ENCODE measurements around the gene RNF111. TPM values are rescaled to one million over a fixed set of nuclear protein-coding genes. Genes with fewer than 3 reads are reported as not detected.

Gene RNF111
- total and polyA plus RNA-seq, 2 donors (not counting 1 experiment from before 2014, with no cell fraction given): 19.3 to 20.9 TPM

GRCh38 chr15:59020322-59020721 is 32.9 kb downstream of the RNF111 start:
- TF ChIP-seq EZH2 (IDR thresholded peaks at IDR 0.05; ENCODE audit: low read length, missing control alignments): no peak
- TF ChIP-seq CTCF (conservative IDR thresholded peaks at IDR 0.05 in 1 of 2, IDR thresholded peaks at IDR 0.05 in 1 of 2; ENCODE audit: low read depth in 1 of 2, low read length in 2 of 2): no peak

GRCh38 chr15:59022188-59022587 is 34.7 kb downstream of the RNF111 start:
- no peak overlapping the region for H2AFZ ChIP-seq (ENCODE audit: low read length)
- H3K4me2 ChIP-seq (ENCODE audit: extremely low read depth, insufficient read depth, low read length): no peak overlapping the region
- no peak overlapping the region for H3K4me3 ChIP-seq (replicated peaks in 1 of 4; ENCODE audit: control extremely low read depth in 1 of 4, insufficient read depth in 1 of 4, low read depth in 3 of 4, low read length in 4 of 4)
- H3K27me3 ChIP-seq (ENCODE audit: control insufficient read depth, insufficient read depth, low read length): no peaks in the 10 kb centered on the region
- TF ChIP-seq EZH2 (IDR thresholded peaks at IDR 0.05; ENCODE audit: low read length, missing control alignments) (no peak), CTCF (conservative IDR thresholded peaks at IDR 0.05 in 1 of 2, IDR thresholded peaks at IDR 0.05 in 1 of 2; ENCODE audit: low read depth in 1 of 2, low read length in 2 of 2) (no peak)
- H3K27ac ChIP-seq (ENCODE audit: insufficient read depth, low read length): no peak overlapping the region
- H3K79me2 ChIP-seq (ENCODE audit: control insufficient read depth, insufficient read depth, low read length): peaks cover 5% of the 10 kb centered on the region
- H3K9me3 ChIP-seq (ENCODE audit: control insufficient read depth, insufficient read depth, low read depth, low read length): no peaks in the 10 kb centered on the region
- no peaks in the 10 kb centered on the region for H3K36me3 ChIP-seq (ENCODE audit: control insufficient read depth, insufficient read depth, low read length)
- DNase-seq (ENCODE audit: low read depth in 2 of 2): no peak
- no peaks in the 10 kb centered on the region for H4K20me1 ChIP-seq (ENCODE audit: control insufficient read depth, extremely low read depth, insufficient read depth, low read length)
- H3K9ac ChIP-seq (ENCODE audit: insufficient read depth, low read length): no peak overlapping the region
- H3K4me1 ChIP-seq (ENCODE audit: control insufficient read depth, extremely low read depth, insufficient read depth, low read length): no peaks in the 10 kb centered on the region

More at GRCh38 chr15:59020322-59020721, 32.9 kb downstream of the RNF111 start:
- Histone ChIP-seq H3K79me2 (ENCODE audit: control insufficient read depth, insufficient read depth, low read length) (peaks cover 14% of the 10 kb centered on the region), H3K4me2 (ENCODE audit: extremely low read depth, insufficient read depth, low read length) (no peak overlapping the region), H3K36me3 (ENCODE audit: control insufficient read depth, insufficient read depth, low read length) (no peaks in the 10 kb centered on the region), H3K9ac (ENCODE audit: insufficient read depth, low read length) (no peak overlapping the region), H3K27me3 (ENCODE audit: control insufficient read depth, insufficient read depth, low read length) (no peaks in the 10 kb centered on the region), H2AFZ (ENCODE audit: low read length) (no peak overlapping the region), H3K9me3 (ENCODE audit: control insufficient read depth, insufficient read depth, low read depth, low read length) (no peaks in the 10 kb centered on the region), H3K27ac (ENCODE audit: insufficient read depth, low read length) (no peak overlapping the region), H4K20me1 (ENCODE audit: control insufficient read depth, extremely low read depth, insufficient read depth, low read length) (no peaks in the 10 kb centered on the region), H3K4me1 (ENCODE audit: control insufficient read depth, extremely low read depth, insufficient read depth, low read length) (no peaks in the 10 kb centered on the region), H3K4me3 (replicated peaks in 1 of 4; ENCODE audit: control extremely low read depth in 1 of 4, insufficient read depth in 1 of 4, low read depth in 3 of 4, low read length in 4 of 4) (no peak overlapping the region)
- no peak for DNase-seq (ENCODE audit: low read depth in 2 of 2)

GRCh38 chr15:59026207-59026606 is 38.7 kb downstream of the RNF111 start:
- no peak overlapping the region for H2AFZ ChIP-seq (ENCODE audit: low read length)
- peaks cover 2% of the 10 kb centered on the region for H3K79me2 ChIP-seq (ENCODE audit: control insufficient read depth, insufficient read depth, low read length)
- no peak for DNase-seq (ENCODE audit: low read depth in 2 of 2)
- no peaks in the 10 kb centered on the region for H3K36me3 ChIP-seq (ENCODE audit: control insufficient read depth, insufficient read depth, low read length)
- H3K9me3 ChIP-seq (ENCODE audit: control insufficient read depth, insufficient read depth, low read depth, low read length): no peaks in the 10 kb centered on the region
- H4K20me1 ChIP-seq (ENCODE audit: control insufficient read depth, extremely low read depth, insufficient read depth, low read length): no peaks in the 10 kb centered on the region
- no peak overlapping the region for H3K4me2 ChIP-seq (ENCODE audit: extremely low read depth, insufficient read depth, low read length)
- H3K4me3 ChIP-seq (replicated peaks in 1 of 4; ENCODE audit: control extremely low read depth in 1 of 4, insufficient read depth in 1 of 4, low read depth in 3 of 4, low read length in 4 of 4): no peak overlapping the region
- H3K9ac ChIP-seq (ENCODE audit: insufficient read depth, low read length): no peak overlapping the region
- no peak overlapping the region for H3K27ac ChIP-seq (ENCODE audit: insufficient read depth, low read length)
- no peaks in the 10 kb centered on the region for H3K4me1 ChIP-seq (ENCODE audit: control insufficient read depth, extremely low read depth, insufficient read depth, low read length)
- H3K27me3 ChIP-seq (ENCODE audit: control insufficient read depth, insufficient read depth, low read length): no peaks in the 10 kb centered on the region
- TF ChIP-seq CTCF (conservative IDR thresholded peaks at IDR 0.05 in 1 of 2, IDR thresholded peaks at IDR 0.05 in 1 of 2; ENCODE audit: low read depth in 1 of 2, low read length in 2 of 2) (no peak), EZH2 (IDR thresholded peaks at IDR 0.05; ENCODE audit: low read length, missing control alignments) (no peak)

Measured in fibroblast of lung (primary cell).